IPS DF 6.9 (cell line): ENCODE results near the gene PALLD.

Experiments
- DNase-seq: peaks from one replicate; pipeline ENCODE4 v3.0.0-alpha.2; 2013; ENCODE audit warnings: low read depth, low spot score
- H3K27ac ChIP-seq: one replicate; pipeline ENCODE4 v1.5.1; 2013; ENCODE audit warnings: low read length, control low read depth
- H3K27me3 ChIP-seq: 2 replicates; pipeline ENCODE4 v1.6.1; 2013; ENCODE audit warnings: mild to moderate bottlenecking, low read length; ENCODE audit not compliant: control insufficient read depth, insufficient read depth
- H3K36me3 ChIP-seq: 2 replicates; pipeline ENCODE4 v1.6.1; 2013; ENCODE audit warnings: low read length; ENCODE audit not compliant: control insufficient read depth, insufficient read depth
- H3K4me1 ChIP-seq: 2 replicates; pipeline ENCODE4 v1.6.1; 2013; ENCODE audit warnings: low read length; ENCODE audit not compliant: control insufficient read depth, insufficient read depth
- H3K4me3 ChIP-seq: 2 replicates; pipeline ENCODE4 v1.5.1; 2013; ENCODE audit warnings: mild to moderate bottlenecking, low read length
- H3K9me3 ChIP-seq: 2 replicates; pipeline ENCODE4 v1.6.1; 2013; ENCODE audit warnings: low read length, inconsistent platforms; ENCODE audit not compliant: control insufficient read depth, insufficient read depth
- WGBS: extraction: QIAGEN DNeasy Blood & Tissue Kit; methylation state at CpG from one replicate; pipeline ENCODE4 v1.1.7; 2013; ENCODE audit warnings: mixed read lengths, missing lambda C conversion rate; ENCODE audit not compliant: insufficient read length, insufficient coverage; 5-methylcytosine and 5-hydroxymethylcytosine counted together

The PALLD gene

GRCh38 chr4:168587411-168588125, 90.7 kb downstream of the PALLD start:
- no peaks in the 10 kb centered on the region for H3K27me3 ChIP-seq
- no peak overlapping the region for H3K27ac ChIP-seq
- no peaks in the 10 kb centered on the region for H3K36me3 ChIP-seq
- H3K4me3 ChIP-seq = no peak overlapping the region
- no peaks in the 10 kb centered on the region for H3K4me1 ChIP-seq
- WGBS = no CpG with 5 or more reads among the region's 11 CpGs
- no peak for DNase-seq
- H3K9me3 ChIP-seq = no peaks in the 10 kb centered on the region

- Histone ChIP-seq H3K27me3 (no peaks in the 10 kb centered on the region), H3K36me3 (no peaks in the 10 kb centered on the region), H3K4me3 (no peak overlapping the region), H3K9me3 (no peaks in the 10 kb centered on the region), H3K4me1 (no peaks in the 10 kb centered on the region), H3K27ac (no peak overlapping the region)
- no CpG with 5 or more reads among the region's 8 CpGs for WGBS
- DNase-seq = no peak
Observed at GRCh38 chr4:168588916-168589531, 92.2 kb downstream of the PALLD start.

- H3K27me3 ChIP-seq = no peaks in the 10 kb centered on the region
Observed at GRCh38 chr4:168592676-168593075, 95.8 kb downstream of the PALLD start.

GRCh38 chr4:168593399-168593798, 96.5 kb downstream of the PALLD start:
- Histone ChIP-seq H3K27ac (no peak overlapping the region), H3K9me3 (no peaks in the 10 kb centered on the region), H3K4me1 (no peaks in the 10 kb centered on the region), H3K4me3 (no peak overlapping the region), H3K36me3 (no peaks in the 10 kb centered on the region), H3K27me3 (no peaks in the 10 kb centered on the region)
- WGBS = no CpG with 5 or more reads among the region's 4 CpGs
- DNase-seq = no peak

More at GRCh38 chr4:168592676-168593075, 95.8 kb downstream of the PALLD start:
- no peak overlapping the region for H3K27ac ChIP-seq
- DNase-seq = no peak
- no peaks in the 10 kb centered on the region for H3K36me3 ChIP-seq
- no peaks in the 10 kb centered on the region for H3K4me1 ChIP-seq
- no peaks in the 10 kb centered on the region for H3K9me3 ChIP-seq
- no peak overlapping the region for H3K4me3 ChIP-seq
- no CpG with 5 or more reads among the region's 1 CpG for WGBS

- Histone ChIP-seq H3K4me3 (no peak overlapping the region), H3K4me1 (no peaks in the 10 kb centered on the region), H3K27ac (no peak overlapping the region), H3K36me3 (no peaks in the 10 kb centered on the region), H3K9me3 (no peaks in the 10 kb centered on the region), H3K27me3 (no peaks in the 10 kb centered on the region)
- 100% methylated on average over 1 of the region's 5 CpGs for WGBS
- DNase-seq = no peak
Observed at GRCh38 chr4:168594121-168594520, 97.3 kb downstream of the PALLD start.

GRCh38 chr4:168598191-168598590, 101.3 kb downstream of the PALLD start:
- no peak overlapping the region for H3K27ac ChIP-seq
- no peak overlapping the region for H3K4me3 ChIP-seq
- H3K9me3 ChIP-seq = no peaks in the 10 kb centered on the region
- no peaks in the 10 kb centered on the region for H3K36me3 ChIP-seq
- no CpG with 5 or more reads among the region's 1 CpG for WGBS
- DNase-seq = no peak
- no peaks in the 10 kb centered on the region for H3K4me1 ChIP-seq
- no peaks in the 10 kb centered on the region for H3K27me3 ChIP-seq

- WGBS = no CpG with 5 or more reads among the region's 5 CpGs
- Histone ChIP-seq H3K9me3 (no peaks in the 10 kb centered on the region), H3K27ac (no peak overlapping the region), H3K27me3 (no peaks in the 10 kb centered on the region), H3K4me3 (no peak overlapping the region), H3K36me3 (no peaks in the 10 kb centered on the region), H3K4me1 (no peaks in the 10 kb centered on the region; the same call in 1 of the 2 replicates)
- DNase-seq = no peak
Observed at GRCh38 chr4:168600796-168601583, 104.1 kb downstream of the PALLD start.

GRCh38 chr4:168601899-168602298, 105.0 kb downstream of the PALLD start:
- no peak for DNase-seq
- Histone ChIP-seq H3K9me3 (no peaks in the 10 kb centered on the region), H3K27ac (no peak overlapping the region), H3K4me3 (no peak overlapping the region), H3K36me3 (no peaks in the 10 kb centered on the region), H3K4me1 (no peaks in the 10 kb centered on the region; the same call in 1 of the 2 replicates), H3K27me3 (no peaks in the 10 kb centered on the region)
- no CpG with 5 or more reads among the region's 4 CpGs for WGBS

- Histone ChIP-seq H3K4me3 (no peak overlapping the region), H3K4me1 (no peaks in the 10 kb centered on the region; the same call in 1 of the 2 replicates), H3K27ac (no peak overlapping the region), H3K36me3 (no peaks in the 10 kb centered on the region), H3K9me3 (no peaks in the 10 kb centered on the region), H3K27me3 (no peaks in the 10 kb centered on the region)
- DNase-seq = no peak
- WGBS = no CpG with 5 or more reads among the region's 7 CpGs
Observed at GRCh38 chr4:168604496-168605373, 107.9 kb downstream of the PALLD start.

- H3K9me3 ChIP-seq = no peaks in the 10 kb centered on the region
- no peak overlapping the region for H3K4me3 ChIP-seq
- H3K27me3 ChIP-seq = no peaks in the 10 kb centered on the region
- no CpG with 5 or more reads among the region's 3 CpGs for WGBS
- no peak for DNase-seq
- no peak overlapping the region for H3K27ac ChIP-seq
- H3K4me1 ChIP-seq = no peaks in the 10 kb centered on the region; the same call in 1 of the 2 replicates
- no peaks in the 10 kb centered on the region for H3K36me3 ChIP-seq
Observed at GRCh38 chr4:168605411-168605810, 108.6 kb downstream of the PALLD start.
